Prostate gland (tissue), 2 donors: ENCODE data around the gene DYRK4. TPM values are rescaled to one million over a fixed set of nuclear protein-coding genes. Genes with fewer than 3 reads are reported as not detected.

Experiments
- DNase-seq: peaks from one replicate; pipeline ENCODE4 v3.0.0-alpha.2; 2019; ENCODE audit warnings: low spot score
- H3K27ac ChIP-seq, 2 donors: fragments of 200-600 bp; sonication (generic); 2 replicates each; pipeline ENCODE4 v1.5.1; 2017 to 2019
- H3K27me3 ChIP-seq: fragments of 200-600 bp; sonication (generic); replicated peaks from 2 replicates; pipeline ENCODE4 v1.5.1; 2019; ENCODE audit not compliant: insufficient read depth
- H3K36me3 ChIP-seq, 2 donors: fragments of 200-600 bp; sonication (generic); 1 replicate in 1 of 2; 2 replicates in 1 of 2; pipeline versions ENCODE4 v1.5.1 to v1.8.1; 2017 to 2019
- H3K4me1 ChIP-seq: fragments of 200-600 bp; sonication (generic); replicated peaks from 2 replicates; pipeline ENCODE4 v1.5.1; 2019
- H3K4me3 ChIP-seq, 2 donors: fragments of 200-600 bp; sonication (generic); 2 replicates each; pipeline ENCODE4 v1.5.1; 2017 to 2019
- H3K9me3 ChIP-seq: fragments of 200-600 bp; sonication (generic); 2 replicates; pipeline ENCODE4 v1.5.1; 2017
- POLR2A ChIP-seq: fragments of 450-650 bp; IDR thresholded peaks from one replicate; pipeline ENCODE4 v1.6.1; 2016; ENCODE audit warnings: antibody characterized with exemption, mild to moderate bottlenecking
- POLR2AphosphoS5 ChIP-seq: sonication (generic); formaldehyde crosslinking; IDR thresholded peaks from one replicate; pipeline ENCODE4 v1.6.1; 2017; ENCODE audit warnings: antibody characterized with exemption
- WGBS: methylation state at CpG from one replicate; pipeline ENCODE4 v1.1.5; 2018; 5-methylcytosine and 5-hydroxymethylcytosine counted together
- intact Hi-C: fragments of 100-400 bp; cut with DNase I; formaldehyde crosslinking; loops from one replicate; pipeline ENCODE4 v1.14.2; 2022
- total RNA-seq, 2 donors: library from RNA; depleted of rRNA; stranded (reverse); fragments of >200 nt; gene quantifications; one replicate each; pipeline ENCODE4 v1.1.0, GENCODE V29; 2016
- TF ChIP-seq, protein P1 (sequence below), 4 experiments: fragments of 200-600 bp in 2 of 4; fragments of 450-650 bp in 2 of 4; sonication (generic) in 2 of 4; IDR thresholded peaks; 1 replicate in 3 of 4; 2 replicates in 1 of 4; pipeline ENCODE4 v1.5.1; 2016 to 2019; ENCODE audit warnings: antibody characterized with exemption in 4 of 4, mild to moderate bottlenecking in 2 of 4, moderate library complexity in 2 of 4

The DYRK4 gene
- total RNA-seq, 2 donors from 2014 or later: 42.2 to 61.2 TPM

- Histone ChIP-seq H3K36me3 (no peaks in the 10 kb centered on the region), H3K4me1 (no peaks in the 10 kb centered on the region), H3K9me3 (no peaks in the 10 kb centered on the region), H3K27me3 (no peaks in the 10 kb centered on the region), H3K4me3 (no peak overlapping the region), H3K27ac (no peak overlapping the region)
- TF ChIP-seq POLR2A: no peak
- TF ChIP-seq, protein P1, sequence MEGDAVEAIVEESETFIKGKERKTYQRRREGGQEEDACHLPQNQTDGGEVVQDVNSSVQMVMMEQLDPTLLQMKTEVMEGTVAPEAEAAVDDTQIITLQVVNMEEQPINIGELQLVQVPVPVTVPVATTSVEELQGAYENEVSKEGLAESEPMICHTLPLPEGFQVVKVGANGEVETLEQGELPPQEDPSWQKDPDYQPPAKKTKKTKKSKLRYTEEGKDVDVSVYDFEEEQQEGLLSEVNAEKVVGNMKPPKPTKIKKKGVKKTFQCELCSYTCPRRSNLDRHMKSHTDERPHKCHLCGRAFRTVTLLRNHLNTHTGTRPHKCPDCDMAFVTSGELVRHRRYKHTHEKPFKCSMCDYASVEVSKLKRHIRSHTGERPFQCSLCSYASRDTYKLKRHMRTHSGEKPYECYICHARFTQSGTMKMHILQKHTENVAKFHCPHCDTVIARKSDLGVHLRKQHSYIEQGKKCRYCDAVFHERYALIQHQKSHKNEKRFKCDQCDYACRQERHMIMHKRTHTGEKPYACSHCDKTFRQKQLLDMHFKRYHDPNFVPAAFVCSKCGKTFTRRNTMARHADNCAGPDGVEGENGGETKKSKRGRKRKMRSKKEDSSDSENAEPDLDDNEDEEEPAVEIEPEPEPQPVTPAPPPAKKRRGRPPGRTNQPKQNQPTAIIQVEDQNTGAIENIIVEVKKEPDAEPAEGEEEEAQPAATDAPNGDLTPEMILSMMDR (IDR thresholded peaks at IDR 0.05): no peak
- TF ChIP-seq POLR2AphosphoS5: no peak
- intact Hi-C loops: loop anchor here (10.0 kb wide), 1 partner anchor 114 kb away; the partner anchor contains the start of genes AKAP3 and NDUFA9
- DNase-seq: no peak
- WGBS: 82% methylated on average over 6 of the region's 6 CpGs
These were observed 30.9 kb upstream of the DYRK4 start for GRCh38 chr12:4530982-4531586.

DNA sequence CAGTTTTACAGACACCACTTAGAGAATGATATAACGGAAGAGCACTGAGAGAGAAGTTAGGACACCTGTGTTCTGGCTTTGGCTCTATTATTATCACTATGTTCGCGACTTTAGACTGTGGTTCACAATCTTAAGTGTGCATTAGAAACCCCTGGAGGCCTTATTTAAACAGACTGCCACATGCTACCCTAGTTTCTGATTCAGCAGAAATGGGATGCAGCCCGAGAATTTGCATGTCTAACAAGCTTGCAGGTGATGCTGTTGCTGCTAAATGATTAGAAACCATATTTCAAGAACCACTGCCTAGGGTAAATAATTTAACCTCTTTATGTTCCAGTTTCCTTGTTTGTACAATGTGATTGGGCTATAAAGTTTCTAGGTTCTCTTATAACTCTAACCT lies 26.9 kb upstream of the DYRK4 start:
- Histone ChIP-seq H3K36me3 (no peaks in the 10 kb centered on the region), H3K27me3 (no peaks in the 10 kb centered on the region), H3K4me3 (no peak overlapping the region), H3K9me3 (no peaks in the 10 kb centered on the region), H3K4me1 (peaks cover 4% of the 10 kb centered on the region), H3K27ac (no peak overlapping the region)
- TF ChIP-seq POLR2AphosphoS5: no peak
- TF ChIP-seq, protein P1 (IDR thresholded peaks at IDR 0.05): no peak
- TF ChIP-seq POLR2A: no peak
- 95% methylated on average over 4 of the region's 4 CpGs for WGBS
- intact Hi-C loops: loop anchor here (5.0 to 10.0 kb wide), 3 partner anchors 67 to 228 kb away; partner anchors contain the start of genes AKAP3 and NDUFA9
- DNase-seq: no peak

GRCh38 chr12:4535871-4536270 lies 26.1 kb upstream of the DYRK4 start:
- intact Hi-C loops: loop anchor here (5.0 to 10.0 kb wide), 3 partner anchors 66 to 229 kb away; partner anchors contain the start of genes AKAP3 and NDUFA9
- no peak for DNase-seq
- peaks cover 4% of the 10 kb centered on the region for H3K4me1 ChIP-seq
- TF ChIP-seq POLR2A (no peak), POLR2AphosphoS5 (no peak)
- TF ChIP-seq, protein P1 (IDR thresholded peaks at IDR 0.05): no peak
- no peak overlapping the region for H3K27ac ChIP-seq
- no peaks in the 10 kb centered on the region for H3K36me3 ChIP-seq
- 69% methylated on average over 2 of the region's 2 CpGs for WGBS
- no peaks in the 10 kb centered on the region for H3K9me3 ChIP-seq
- no peaks in the 10 kb centered on the region for H3K27me3 ChIP-seq
- H3K4me3 ChIP-seq: no peak overlapping the region

- intact Hi-C loops: loop anchor here (5.0 to 10.0 kb wide), 3 partner anchors 64 to 231 kb away; partner anchors contain the start of genes AKAP3 and NDUFA9
- Histone ChIP-seq H3K27me3 (no peaks in the 10 kb centered on the region), H3K9me3 (no peaks in the 10 kb centered on the region), H3K4me1 (peaks cover 4% of the 10 kb centered on the region), H3K36me3 (no peaks in the 10 kb centered on the region), H3K27ac (peak within 1 kb of the TSS; percentile 91 to 92), H3K4me3 (peak within 1 kb of the TSS; percentile 62 to 80)
- DNase-seq: peak; percentile 93
- under 1% methylated on average over 49 of the region's 49 CpGs for WGBS
- TF ChIP-seq, protein P1 (IDR thresholded peaks at IDR 0.05): peak in 1 of 4 experiments; percentile 27
- TF ChIP-seq POLR2A (no peak), POLR2AphosphoS5 (peak; percentile 94)
These were observed 23.5 kb upstream of the DYRK4 start, which contains the start of gene RAD51AP1 for GRCh38 chr12:4538207-4539160. Gene RAD51AP1 (plus strand): TSS chr12:4538890. CDS start chr12:4538940, 50 bp downstream.
